ENCODE measurements around the gene SLCO3A1. TPM values are rescaled to one million over a fixed set of nuclear protein-coding genes. Genes with fewer than 3 reads are reported as not detected.

Gene SLCO3A1
- total RNA-seq, 1 experiment from 2014 or later: 37.8 TPM

- H3K4me1 ChIP-seq (replicated peaks; ENCODE audit: insufficient read depth): no peaks in the 10 kb centered on the region
- no peak overlapping the region for H3K27ac ChIP-seq
- intact Hi-C loops (cut with micrococcal nuclease; ENCODE audit: unreplicated experiment): no loop called here
- no peak overlapping the region for H3K4me3 ChIP-seq
- H3K9me3 ChIP-seq (ENCODE audit: insufficient read depth, low read depth): no peaks in the 10 kb centered on the region
- H3K27me3 ChIP-seq (ENCODE audit: insufficient read depth, low read depth): no peaks in the 10 kb centered on the region
- POLR2A ChIA-PET (ENCODE audit: unreplicated experiment): no interaction called here
- TF ChIP-seq EZH2 (IDR thresholded peaks at IDR 0.05; ENCODE audit: low read depth) (no peak), CTCF (conservative IDR thresholded peaks at IDR 0.05) (no peak)
- no peaks in the 10 kb centered on the region; the same call in 1 of the 2 replicates for H3K36me3 ChIP-seq (ENCODE audit: low read depth)
- H3K4me2 ChIP-seq: no peak overlapping the region
- H3K9me2 ChIP-seq (ENCODE audit: insufficient read depth): no peaks in the 10 kb centered on the region
- no peak overlapping the region for H2AFZ ChIP-seq
- no peaks in the 10 kb centered on the region for H3K79me2 ChIP-seq (ENCODE audit: low read depth)
- CTCF ChIA-PET: no interaction called here
- BruUV-seq (replicated peaks): no TSS peak
- H4K20me1 ChIP-seq (ENCODE audit: insufficient read depth): no peaks in the 10 kb centered on the region
- no peaks in the 10 kb centered on the region for H3F3A ChIP-seq (ENCODE audit: insufficient read depth, low read depth)
- DNase-seq: peak; percentile 4 to 59
These were observed 267.5 kb downstream of the SLCO3A1 start for GRCh38 chr15:92121047-92121446.

GRCh38 chr15:92122259-92122658 is 268.8 kb downstream of the SLCO3A1 start:
- Histone ChIP-seq H2AFZ (no peak overlapping the region), H3K4me3 (no peak overlapping the region), H4K20me1 (ENCODE audit: insufficient read depth) (no peaks in the 10 kb centered on the region), H3K79me2 (ENCODE audit: low read depth) (no peaks in the 10 kb centered on the region), H3K27ac (no peak overlapping the region), H3K36me3 (ENCODE audit: low read depth) (no peaks in the 10 kb centered on the region; the same call in 1 of the 2 replicates), H3K4me1 (replicated peaks; ENCODE audit: insufficient read depth) (no peaks in the 10 kb centered on the region), H3K4me2 (no peak overlapping the region), H3F3A (ENCODE audit: insufficient read depth, low read depth) (no peaks in the 10 kb centered on the region), H3K27me3 (ENCODE audit: insufficient read depth, low read depth) (no peaks in the 10 kb centered on the region), H3K9me2 (ENCODE audit: insufficient read depth) (no peaks in the 10 kb centered on the region), H3K9me3 (ENCODE audit: insufficient read depth, low read depth) (no peaks in the 10 kb centered on the region)
- TF ChIP-seq EZH2 (IDR thresholded peaks at IDR 0.05; ENCODE audit: low read depth) (no peak), CTCF (conservative IDR thresholded peaks at IDR 0.05) (no peak)
- DNase-seq: no peak
- intact Hi-C loops (cut with micrococcal nuclease; ENCODE audit: unreplicated experiment): no loop called here
- POLR2A ChIA-PET (ENCODE audit: unreplicated experiment): no interaction called here
- no TSS peak for BruUV-seq (replicated peaks)
- CTCF ChIA-PET: no interaction called here

- intact Hi-C loops (cut with micrococcal nuclease; ENCODE audit: unreplicated experiment): no loop called here
- CTCF ChIA-PET: no interaction called here
- Histone ChIP-seq H3K4me2 (no peak overlapping the region), H3K27ac (no peak overlapping the region), H3K4me3 (no peak overlapping the region), H4K20me1 (ENCODE audit: insufficient read depth) (no peaks in the 10 kb centered on the region), H3K27me3 (ENCODE audit: insufficient read depth, low read depth) (no peaks in the 10 kb centered on the region), H3K79me2 (ENCODE audit: low read depth) (no peaks in the 10 kb centered on the region), H3K4me1 (replicated peaks; ENCODE audit: insufficient read depth) (no peaks in the 10 kb centered on the region), H2AFZ (no peak overlapping the region), H3F3A (ENCODE audit: insufficient read depth, low read depth) (no peaks in the 10 kb centered on the region), H3K36me3 (ENCODE audit: low read depth) (no peaks in the 10 kb centered on the region; the same call in 1 of the 2 replicates), H3K9me2 (ENCODE audit: insufficient read depth) (no peaks in the 10 kb centered on the region), H3K9me3 (ENCODE audit: insufficient read depth, low read depth) (no peaks in the 10 kb centered on the region)
- BruUV-seq (replicated peaks): no TSS peak
- POLR2A ChIA-PET (ENCODE audit: unreplicated experiment): no interaction called here
- TF ChIP-seq EZH2 (IDR thresholded peaks at IDR 0.05; ENCODE audit: low read depth) (no peak), CTCF (conservative IDR thresholded peaks at IDR 0.05) (no peak)
- no peak for DNase-seq
These were observed 270.6 kb downstream of the SLCO3A1 start for GRCh38 chr15:92123962-92124656.

Measured in PC-9 (cell line).